Effector CD8-positive, alpha-beta T cell (primary cell): ENCODE measurements around the gene FNDC5.
"Not testable (repeated sequence)": the region's sequence is repeated elsewhere in the genome, so short reads cannot be mapped to it uniquely, and the experiment has no call there.

Source experiments
- DNase-seq: peaks from one replicate; lab custom pipeline; 2025; lab: John Stamatoyannopoulos, UW
- total RNA-seq, 4 experiments: gene quantifications; one replicate each; lab custom pipeline; 2026; lab: John Stamatoyannopoulos, UW

FNDC5 gene
- 0.09 to 0.54 (median 0.21) reads per million in 4 experiments for total RNA-seq

- no peak for DNase-seq
These were observed at the start of gene FNDC5 for GRCh38 chr1:32870615-32871363. Gene FNDC5, minus strand, starts transcription at chr1:32870912.

- DNase-seq = no peak
These were observed 49.4 kb upstream of the FNDC5 start for GRCh38 chr1:32919811-32920733.

DNA sequence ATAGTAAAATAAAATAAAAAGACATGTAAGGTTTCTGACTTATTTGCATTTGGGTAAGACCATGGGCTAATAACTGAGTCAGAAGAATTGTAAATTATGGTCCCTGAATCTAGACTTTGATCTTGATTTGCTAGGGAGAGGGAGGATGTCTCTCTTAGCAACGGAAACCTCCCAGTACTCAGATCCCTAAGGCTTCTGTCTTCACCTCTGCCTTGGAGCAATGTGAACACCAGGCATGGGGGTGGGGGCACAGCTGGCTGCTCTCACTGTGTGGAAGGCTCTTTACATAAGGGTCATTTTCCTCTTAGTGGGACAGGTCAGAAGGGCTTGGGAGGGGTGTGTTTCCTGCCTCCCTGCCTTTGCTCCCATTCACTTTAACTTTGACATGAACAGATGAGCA lies 47.5 kb upstream of the FNDC5 start:
- no peak for DNase-seq

DNA sequence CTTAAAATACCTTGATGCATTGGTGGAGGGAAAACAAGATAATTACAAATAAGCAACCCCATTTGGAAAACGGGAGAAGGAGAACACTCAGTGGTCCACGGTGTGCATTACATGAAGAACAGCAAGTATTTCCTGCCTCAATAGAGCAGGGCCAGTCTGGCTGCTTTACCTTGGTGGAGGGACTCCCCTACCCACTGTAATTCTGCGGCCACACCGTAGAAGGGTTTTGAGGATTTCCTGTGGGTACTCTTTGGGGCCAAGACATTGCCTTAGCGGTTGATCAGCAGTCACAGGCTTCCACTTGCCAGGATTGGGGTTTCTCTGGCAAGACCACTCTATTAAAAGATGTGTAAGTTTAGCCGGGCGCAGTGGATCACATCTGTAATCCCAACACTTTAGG lies 46.8 kb upstream of the FNDC5 start:
- DNase-seq = no peak

DNA sequence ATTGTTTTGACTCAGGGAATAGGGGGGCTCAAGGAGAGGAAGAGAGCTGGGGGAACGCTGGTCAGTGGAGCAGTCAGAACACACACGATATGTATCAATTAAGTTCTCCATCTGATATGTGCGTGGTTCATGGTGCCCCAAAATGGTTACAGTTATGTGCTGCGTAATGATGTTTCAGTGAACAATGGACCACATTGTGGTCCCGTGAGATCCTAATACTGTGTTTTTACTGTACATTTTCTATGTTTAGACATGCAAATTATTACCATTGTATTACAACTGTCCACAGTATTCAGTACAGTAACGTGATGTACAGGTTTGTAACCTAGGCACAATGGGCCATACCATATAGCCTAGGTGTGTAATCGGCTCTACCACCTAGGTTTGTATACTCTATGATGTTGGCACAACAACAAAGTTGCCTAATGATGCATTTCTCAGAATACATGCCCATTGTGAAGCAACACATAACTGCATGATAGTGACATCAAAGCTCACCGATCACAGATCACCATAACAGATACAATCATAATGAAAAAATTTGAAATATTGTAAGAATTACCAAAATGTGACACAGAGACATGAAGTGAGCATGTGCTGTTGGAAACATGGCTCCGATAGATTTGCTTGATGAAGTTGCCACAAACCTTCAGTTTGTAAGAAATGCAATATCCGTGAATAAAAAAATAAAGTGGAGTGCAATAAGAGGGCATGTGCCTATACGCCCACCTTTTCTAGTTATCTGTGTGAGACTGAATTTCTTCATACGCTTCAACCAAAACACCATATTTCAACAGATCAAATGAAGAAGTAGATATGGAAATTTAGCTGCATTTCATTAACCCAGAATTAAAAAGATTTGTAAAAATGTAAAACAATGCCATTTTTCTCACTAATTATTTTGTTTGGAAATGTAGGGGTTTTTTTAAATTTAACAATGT lies 45.3 kb upstream of the FNDC5 start:
- no peak for DNase-seq

DNA sequence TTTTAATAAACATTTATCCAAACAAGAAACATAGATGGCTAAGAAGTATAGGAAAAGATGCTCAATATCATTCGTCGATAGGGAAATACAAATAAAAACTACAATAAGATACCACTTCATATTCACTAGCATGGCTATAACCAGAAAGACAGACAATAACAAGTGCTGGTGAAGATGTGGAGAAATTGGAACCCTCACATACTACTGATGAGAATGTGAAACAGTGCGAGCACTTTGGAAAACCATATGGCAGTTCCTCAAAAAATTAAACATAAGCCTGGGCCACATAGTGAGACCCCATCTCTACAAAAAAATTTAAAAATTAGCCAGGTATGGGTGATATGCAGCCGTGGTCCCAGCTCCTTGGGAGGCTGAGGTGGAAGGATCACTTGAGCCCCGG lies 39.6 kb upstream of the FNDC5 start:
- DNase-seq = no peak

GRCh38 chr1:32907435-32907834 lies 36.7 kb upstream of the FNDC5 start:
- no peak for DNase-seq

- DNase-seq = no peak
These were observed 35.9 kb upstream of the FNDC5 start for GRCh38 chr1:32906654-32907053.

- DNase-seq = not testable (repeated sequence)
These were observed 34.9 kb upstream of the FNDC5 start for GRCh38 chr1:32905588-32905987.

DNA sequence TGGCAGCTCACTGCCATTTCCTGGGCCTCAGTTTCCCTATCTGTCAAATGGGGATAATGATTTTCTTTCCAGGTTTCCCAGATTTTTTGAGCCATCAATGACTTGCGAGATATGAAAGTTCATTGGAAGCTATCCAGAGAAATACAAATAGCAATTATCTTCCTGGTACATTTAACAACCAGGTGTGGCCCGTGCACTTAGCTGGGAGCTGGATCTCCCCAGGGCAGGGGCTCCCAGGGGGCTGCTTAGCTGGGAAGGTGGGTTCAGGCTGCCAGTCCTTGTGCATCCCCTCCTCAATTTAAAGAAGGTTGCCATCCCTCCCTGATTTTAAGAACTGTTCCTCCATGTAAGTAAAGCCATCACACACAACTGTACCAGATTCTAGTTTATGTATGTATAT lies 34.1 kb upstream of the FNDC5 start:
- DNase-seq = no peak

DNA sequence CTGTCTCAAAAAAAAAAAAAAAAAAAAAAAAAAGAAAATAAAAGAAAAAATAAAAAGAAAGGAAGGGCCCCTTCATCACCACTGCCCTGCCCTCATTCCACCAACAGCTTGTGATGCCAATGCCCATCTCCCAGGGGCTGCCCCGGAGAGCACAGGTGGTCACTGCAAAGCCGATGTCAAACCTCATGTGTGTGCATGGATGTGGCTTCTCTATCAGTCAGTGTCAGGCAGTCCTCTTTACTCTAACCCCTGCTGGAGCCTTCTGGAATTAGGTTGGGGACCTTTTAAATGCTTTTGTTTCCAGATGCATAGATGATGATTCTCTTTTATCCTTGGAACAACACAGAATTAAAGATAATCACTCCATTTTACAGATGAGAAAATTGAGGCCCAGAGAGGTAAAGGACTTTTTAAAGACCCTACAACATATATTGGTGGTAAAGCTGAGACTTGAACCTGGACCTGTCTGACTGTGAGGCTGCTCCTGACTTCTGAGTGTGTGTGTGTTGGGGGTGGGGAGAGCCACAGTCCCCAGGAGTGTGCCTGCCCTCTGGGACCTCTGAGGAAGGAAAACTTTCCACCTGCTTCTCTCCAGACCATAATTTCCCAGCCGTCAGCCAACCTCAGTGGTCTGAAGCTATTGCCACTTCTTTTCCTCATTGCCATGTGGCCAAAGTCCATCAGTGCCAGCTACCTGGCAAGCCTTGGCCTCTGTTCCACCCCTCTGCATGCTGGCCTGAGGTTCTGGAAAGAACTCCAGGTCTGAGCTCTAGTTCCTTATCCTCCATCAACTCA lies 33.5 kb upstream of the FNDC5 start:
- DNase-seq = no peak

DNA sequence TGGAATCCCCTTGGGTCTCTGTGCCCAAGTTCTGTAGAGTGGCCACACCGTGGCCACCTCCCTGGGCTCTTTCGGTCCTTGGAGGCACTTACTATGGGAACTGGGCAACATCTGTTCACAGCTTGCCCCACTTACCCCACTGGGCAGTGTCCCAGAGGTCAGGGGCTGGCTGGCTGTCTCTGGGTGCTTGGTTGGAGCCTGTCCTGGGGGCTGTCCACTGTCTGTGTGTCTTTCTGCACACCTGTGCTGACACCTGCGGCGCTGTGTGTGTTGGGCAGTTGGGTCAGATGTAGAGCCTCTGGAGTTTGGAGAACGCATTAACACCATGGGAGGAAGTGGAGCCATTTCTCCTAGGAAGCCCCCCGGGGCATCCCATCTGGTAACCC lies 31.8 kb upstream of the FNDC5 start:
- no peak for DNase-seq

DNA sequence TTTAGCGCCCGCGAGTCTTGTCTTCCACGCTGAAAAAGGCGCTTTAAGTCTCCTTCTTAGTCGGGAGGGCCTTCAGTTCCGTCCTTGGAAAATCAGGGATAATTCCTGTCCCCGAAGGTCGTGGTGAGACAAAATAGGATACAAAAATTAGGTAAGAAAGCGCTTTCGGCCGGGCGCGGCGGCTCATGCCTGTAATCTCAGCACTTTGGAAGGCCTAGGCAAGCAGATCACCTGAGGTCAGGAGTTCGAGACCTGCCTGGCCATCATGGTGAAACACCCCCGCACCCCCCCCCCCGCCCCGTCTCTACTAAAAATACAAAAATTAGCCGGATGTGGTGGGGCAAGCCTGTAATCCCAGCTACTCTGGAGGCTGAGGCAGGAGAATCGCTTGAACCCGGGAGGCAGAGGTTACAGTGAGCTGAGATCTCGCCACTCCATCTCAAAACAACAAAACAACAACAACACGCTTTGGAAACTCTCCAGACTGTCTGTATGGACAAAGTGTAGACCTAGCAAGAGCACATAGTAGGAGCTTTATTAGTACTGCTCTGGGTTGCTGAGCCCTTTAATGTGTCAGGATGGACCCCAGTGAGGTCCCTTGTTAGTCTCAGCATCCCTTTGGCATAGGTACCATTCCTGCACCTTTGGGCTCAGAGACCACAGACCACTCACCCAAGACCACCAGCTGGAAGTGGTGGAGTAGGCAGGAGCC lies 31.3 kb upstream of the FNDC5 start:
- no peak for DNase-seq

- DNase-seq = no peak
These were observed 30.5 kb upstream of the FNDC5 start, which contains the start of gene TMEM54 for GRCh38 chr1:32900956-32901822. Gene TMEM54, minus strand, starts transcription at chr1:32901389. Its CDS starts 151 bp downstream, at chr1:32901238.

- DNase-seq = no peak
These were observed 29.8 kb upstream of the FNDC5 start for GRCh38 chr1:32900371-32900955.

GRCh38 chr1:32899586-32900296 lies 29.0 kb upstream of the FNDC5 start:
- no peak for DNase-seq

- no peak for DNase-seq
These were observed 28.2 kb upstream of the FNDC5 start for GRCh38 chr1:32898958-32899357.

- DNase-seq = no peak
These were observed 27.3 kb upstream of the FNDC5 start for GRCh38 chr1:32898056-32898455.
